ENCODE data around the gene CMTM1. TPM values are rescaled to one million over a fixed set of nuclear protein-coding genes. Genes with fewer than 3 reads are reported as not detected.

Gene CMTM1
- total and polyA plus RNA-seq, 2 experiments from 2014 or later, result 1.4 to 1.9 TPM

DNA sequence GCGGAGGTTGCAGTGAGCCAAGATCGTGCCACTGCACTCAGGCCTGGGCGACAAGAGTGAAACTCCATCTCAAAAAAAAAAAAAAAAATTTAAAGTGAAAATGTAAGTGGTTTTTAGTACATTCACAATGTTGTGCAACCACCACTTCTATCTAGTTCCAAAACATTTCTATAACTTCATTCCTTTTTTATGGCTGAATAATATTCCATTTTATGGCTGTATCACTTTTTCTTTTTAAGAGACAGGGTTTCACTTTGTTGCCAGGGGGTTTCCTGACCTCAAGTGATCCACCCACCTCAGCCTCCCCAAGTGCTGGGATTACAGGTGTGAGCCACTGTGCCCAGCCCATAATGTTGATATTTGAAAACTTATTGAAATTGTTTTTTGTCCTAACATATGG lies 26.6 kb downstream of the CMTM1 start (continued):
- TF ChIP-seq, protein P1, sequence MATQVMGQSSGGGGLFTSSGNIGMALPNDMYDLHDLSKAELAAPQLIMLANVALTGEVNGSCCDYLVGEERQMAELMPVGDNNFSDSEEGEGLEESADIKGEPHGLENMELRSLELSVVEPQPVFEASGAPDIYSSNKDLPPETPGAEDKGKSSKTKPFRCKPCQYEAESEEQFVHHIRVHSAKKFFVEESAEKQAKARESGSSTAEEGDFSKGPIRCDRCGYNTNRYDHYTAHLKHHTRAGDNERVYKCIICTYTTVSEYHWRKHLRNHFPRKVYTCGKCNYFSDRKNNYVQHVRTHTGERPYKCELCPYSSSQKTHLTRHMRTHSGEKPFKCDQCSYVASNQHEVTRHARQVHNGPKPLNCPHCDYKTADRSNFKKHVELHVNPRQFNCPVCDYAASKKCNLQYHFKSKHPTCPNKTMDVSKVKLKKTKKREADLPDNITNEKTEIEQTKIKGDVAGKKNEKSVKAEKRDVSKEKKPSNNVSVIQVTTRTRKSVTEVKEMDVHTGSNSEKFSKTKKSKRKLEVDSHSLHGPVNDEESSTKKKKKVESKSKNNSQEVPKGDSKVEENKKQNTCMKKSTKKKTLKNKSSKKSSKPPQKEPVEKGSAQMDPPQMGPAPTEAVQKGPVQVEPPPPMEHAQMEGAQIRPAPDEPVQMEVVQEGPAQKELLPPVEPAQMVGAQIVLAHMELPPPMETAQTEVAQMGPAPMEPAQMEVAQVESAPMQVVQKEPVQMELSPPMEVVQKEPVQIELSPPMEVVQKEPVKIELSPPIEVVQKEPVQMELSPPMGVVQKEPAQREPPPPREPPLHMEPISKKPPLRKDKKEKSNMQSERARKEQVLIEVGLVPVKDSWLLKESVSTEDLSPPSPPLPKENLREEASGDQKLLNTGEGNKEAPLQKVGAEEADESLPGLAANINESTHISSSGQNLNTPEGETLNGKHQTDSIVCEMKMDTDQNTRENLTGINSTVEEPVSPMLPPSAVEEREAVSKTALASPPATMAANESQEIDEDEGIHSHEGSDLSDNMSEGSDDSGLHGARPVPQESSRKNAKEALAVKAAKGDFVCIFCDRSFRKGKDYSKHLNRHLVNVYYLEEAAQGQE (IDR thresholded peaks at IDR 0.05; ENCODE audit: unreplicated experiment), result no peak
- TF ChIP-seq, protein P2, sequence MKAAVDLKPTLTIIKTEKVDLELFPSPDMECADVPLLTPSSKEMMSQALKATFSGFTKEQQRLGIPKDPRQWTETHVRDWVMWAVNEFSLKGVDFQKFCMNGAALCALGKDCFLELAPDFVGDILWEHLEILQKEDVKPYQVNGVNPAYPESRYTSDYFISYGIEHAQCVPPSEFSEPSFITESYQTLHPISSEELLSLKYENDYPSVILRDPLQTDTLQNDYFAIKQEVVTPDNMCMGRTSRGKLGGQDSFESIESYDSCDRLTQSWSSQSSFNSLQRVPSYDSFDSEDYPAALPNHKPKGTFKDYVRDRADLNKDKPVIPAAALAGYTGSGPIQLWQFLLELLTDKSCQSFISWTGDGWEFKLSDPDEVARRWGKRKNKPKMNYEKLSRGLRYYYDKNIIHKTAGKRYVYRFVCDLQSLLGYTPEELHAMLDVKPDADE (IDR thresholded peaks at IDR 0.05), result no peak
- TF ChIP-seq STAT1 (IDR thresholded peaks at IDR 0.05; ENCODE audit: unreplicated experiment), result no peak

DNA sequence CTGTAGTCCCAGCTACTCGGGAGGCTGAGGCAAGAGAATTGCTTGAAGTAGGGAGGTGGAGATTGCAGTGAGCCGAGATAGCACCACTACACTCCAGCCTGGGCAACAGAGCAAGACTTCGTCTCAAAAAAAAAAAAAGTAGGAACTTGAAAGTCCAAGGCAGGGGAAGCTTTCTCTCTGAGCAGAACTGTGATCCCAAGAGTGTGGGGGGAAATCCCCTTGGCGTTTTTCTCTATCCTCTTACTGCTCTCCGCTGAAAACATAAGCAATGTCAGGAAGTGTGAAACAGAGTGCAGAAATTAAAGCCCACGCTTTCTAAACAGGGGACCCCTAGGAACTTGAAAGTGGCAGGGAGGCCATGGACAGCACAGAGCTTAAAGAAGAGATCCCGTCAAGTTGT lies 28.5 kb downstream of the CMTM1 start:
- Mint-ChIP-seq H3K27me3 (ENCODE audit: insufficient read depth, low read depth, poor library complexity) (peaks cover 2% of the 10 kb centered on the region), H3K36me3 (ENCODE audit: low read depth) (no peaks in the 10 kb centered on the region), H3K27ac (no peak overlapping the region), H3K4me1 (peaks cover 10% of the 10 kb centered on the region; the same call in 2 of the 3 replicates), H3K4me3 (no peak overlapping the region), H3K9me3 (0 out of 3 replicates have a peak, but pooled peaks cover under 1% of the 10 kb centered on the region)
- Histone ChIP-seq H3K27me3 (ENCODE audit: insufficient read depth) (no peaks in the 10 kb centered on the region), H3K4me3 (no peak overlapping the region), H3K27ac (ENCODE audit: low read depth) (no peak overlapping the region), H4K20me1 (replicated peaks; ENCODE audit: insufficient read depth) (no peaks in the 10 kb centered on the region), H3F3A (replicated peaks; ENCODE audit: low read depth) (no peaks in the 10 kb centered on the region), H3K4me2 (no peak overlapping the region), H3K36me3 (ENCODE audit: insufficient read depth) (no peaks in the 10 kb centered on the region), H3K4me1 (ENCODE audit: insufficient read depth) (peaks cover 1% of the 10 kb centered on the region; the same call in 1 of the 2 replicates), H3K9me2 (ENCODE audit: insufficient read depth) (no peaks in the 10 kb centered on the region), H3K79me2 (replicated peaks; ENCODE audit: insufficient read depth) (no peaks in the 10 kb centered on the region), H2AFZ (no peak overlapping the region)
- no peak for ATAC-seq
- TF ChIP-seq, protein P3, sequence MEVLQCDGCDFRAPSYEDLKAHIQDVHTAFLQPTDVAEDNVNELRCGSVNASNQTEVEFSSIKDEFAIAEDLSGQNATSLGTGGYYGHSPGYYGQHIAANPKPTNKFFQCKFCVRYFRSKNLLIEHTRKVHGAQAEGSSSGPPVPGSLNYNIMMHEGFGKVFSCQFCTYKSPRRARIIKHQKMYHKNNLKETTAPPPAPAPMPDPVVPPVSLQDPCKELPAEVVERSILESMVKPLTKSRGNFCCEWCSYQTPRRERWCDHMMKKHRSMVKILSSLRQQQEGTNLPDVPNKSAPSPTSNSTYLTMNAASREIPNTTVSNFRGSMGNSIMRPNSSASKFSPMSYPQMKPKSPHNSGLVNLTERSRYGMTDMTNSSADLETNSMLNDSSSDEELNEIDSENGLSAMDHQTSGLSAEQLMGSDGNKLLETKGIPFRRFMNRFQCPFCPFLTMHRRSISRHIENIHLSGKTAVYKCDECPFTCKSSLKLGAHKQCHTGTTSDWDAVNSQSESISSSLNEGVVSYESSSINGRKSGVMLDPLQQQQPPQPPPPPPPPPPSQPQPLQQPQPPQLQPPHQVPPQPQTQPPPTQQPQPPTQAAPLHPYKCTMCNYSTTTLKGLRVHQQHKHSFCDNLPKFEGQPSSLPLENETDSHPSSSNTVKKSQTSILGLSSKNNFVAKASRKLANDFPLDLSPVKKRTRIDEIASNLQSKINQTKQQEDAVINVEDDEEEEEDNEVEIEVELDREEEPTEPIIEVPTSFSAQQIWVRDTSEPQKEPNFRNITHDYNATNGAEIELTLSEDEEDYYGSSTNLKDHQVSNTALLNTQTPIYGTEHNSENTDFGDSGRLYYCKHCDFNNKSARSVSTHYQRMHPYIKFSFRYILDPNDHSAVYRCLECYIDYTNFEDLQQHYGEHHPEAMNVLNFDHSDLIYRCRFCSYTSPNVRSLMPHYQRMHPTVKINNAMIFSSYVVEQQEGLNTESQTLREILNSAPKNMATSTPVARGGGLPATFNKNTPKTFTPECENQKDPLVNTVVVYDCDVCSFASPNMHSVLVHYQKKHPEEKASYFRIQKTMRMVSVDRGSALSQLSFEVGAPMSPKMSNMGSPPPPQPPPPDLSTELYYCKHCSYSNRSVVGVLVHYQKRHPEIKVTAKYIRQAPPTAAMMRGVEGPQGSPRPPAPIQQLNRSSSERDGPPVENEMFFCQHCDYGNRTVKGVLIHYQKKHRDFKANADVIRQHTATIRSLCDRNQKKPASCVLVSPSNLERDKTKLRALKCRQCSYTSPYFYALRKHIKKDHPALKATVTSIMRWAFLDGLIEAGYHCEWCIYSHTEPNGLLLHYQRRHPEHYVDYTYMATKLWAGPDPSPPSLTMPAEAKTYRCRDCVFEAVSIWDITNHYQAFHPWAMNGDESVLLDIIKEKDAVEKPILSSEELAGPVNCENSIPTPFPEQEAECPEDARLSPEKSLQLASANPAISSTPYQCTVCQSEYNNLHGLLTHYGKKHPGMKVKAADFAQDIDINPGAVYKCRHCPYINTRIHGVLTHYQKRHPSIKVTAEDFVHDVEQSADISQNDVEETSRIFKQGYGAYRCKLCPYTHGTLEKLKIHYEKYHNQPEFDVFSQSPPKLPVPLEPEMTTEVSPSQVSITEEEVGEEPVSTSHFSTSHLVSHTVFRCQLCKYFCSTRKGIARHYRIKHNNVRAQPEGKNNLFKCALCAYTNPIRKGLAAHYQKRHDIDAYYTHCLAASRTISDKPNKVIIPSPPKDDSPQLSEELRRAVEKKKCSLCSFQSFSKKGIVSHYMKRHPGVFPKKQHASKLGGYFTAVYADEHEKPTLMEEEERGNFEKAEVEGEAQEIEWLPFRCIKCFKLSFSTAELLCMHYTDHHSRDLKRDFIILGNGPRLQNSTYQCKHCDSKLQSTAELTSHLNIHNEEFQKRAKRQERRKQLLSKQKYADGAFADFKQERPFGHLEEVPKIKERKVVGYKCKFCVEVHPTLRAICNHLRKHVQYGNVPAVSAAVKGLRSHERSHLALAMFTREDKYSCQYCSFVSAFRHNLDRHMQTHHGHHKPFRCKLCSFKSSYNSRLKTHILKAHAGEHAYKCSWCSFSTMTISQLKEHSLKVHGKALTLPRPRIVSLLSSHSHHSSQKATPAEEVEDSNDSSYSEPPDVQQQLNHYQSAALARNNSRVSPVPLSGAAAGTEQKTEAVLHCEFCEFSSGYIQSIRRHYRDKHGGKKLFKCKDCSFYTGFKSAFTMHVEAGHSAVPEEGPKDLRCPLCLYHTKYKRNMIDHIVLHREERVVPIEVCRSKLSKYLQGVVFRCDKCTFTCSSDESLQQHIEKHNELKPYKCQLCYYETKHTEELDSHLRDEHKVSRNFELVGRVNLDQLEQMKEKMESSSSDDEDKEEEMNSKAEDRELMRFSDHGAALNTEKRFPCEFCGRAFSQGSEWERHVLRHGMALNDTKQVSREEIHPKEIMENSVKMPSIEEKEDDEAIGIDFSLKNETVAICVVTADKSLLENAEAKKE (CRISPR knock-in tag; IDR thresholded peaks at IDR 0.05), result no peak
- TF ChIP-seq ZNF114 (CRISPR knock-in tag; IDR thresholded peaks at IDR 0.05) (no peak), EZH2 (IDR thresholded peaks at IDR 0.05; ENCODE audit: low read depth, unreplicated experiment) (no peak)
- TF ChIP-seq, protein P1 (IDR thresholded peaks at IDR 0.05; ENCODE audit: unreplicated experiment), result no peak
- no peak for DNase-seq (ENCODE audit: low spot score)
